Gastroesophageal sphincter (tissue), 4 donors: Measurements from ENCODE around the gene GPS1. TPM values are rescaled to one million over a fixed set of nuclear protein-coding genes. Genes with fewer than 3 reads are reported as not detected.

ENCODE experiments used
- ATAC-seq: fragments of 150-250 bp; one replicate; pipeline ENCODE4 v1.9.1; 2016; ENCODE audit warnings: mild to moderate bottlenecking, moderate library complexity
- H3K27ac ChIP-seq, 4 donors: fragments of 200-600 bp; sonication (generic) in 3 of 4; 1 replicate in 3 of 4; 2 replicates in 1 of 4; pipeline ENCODE4 v1.5.1; 2016 to 2019
- H3K27me3 ChIP-seq: fragments of 200-600 bp; sonication (generic); one replicate; pipeline ENCODE4 v1.5.1; 2019
- H3K36me3 ChIP-seq, 2 donors: fragments of 200-600 bp; sonication (generic); one replicate each; pipeline ENCODE4 v1.5.1; 2019; ENCODE audit warnings: control low read depth in 1 of 2
- H3K4me1 ChIP-seq, 3 donors: fragments of 200-600 bp; sonication (generic); 1 replicate in 2 of 3; 2 replicates in 1 of 3; pipeline ENCODE4 v1.5.1; 2016 to 2019; ENCODE audit warnings: control low read depth in 2 of 3
- H3K4me3 ChIP-seq, 2 donors: fragments of 200-600 bp; sonication (generic); one replicate each; pipeline ENCODE4 v1.5.1; 2019; ENCODE audit warnings: mild to moderate bottlenecking in 1 of 2, moderate library complexity in 1 of 2
- H3K9me3 ChIP-seq, 3 donors: fragments of 200-600 bp; sonication (generic); one replicate each; pipeline ENCODE4 v1.5.1; 2017 to 2019; ENCODE audit warnings: control low read depth in 2 of 3
- CTCF ChIP-seq, 4 experiments: fragments of 200-600 bp in 2 of 4; fragments of 450-650 bp in 2 of 4; sonication (generic) in 1 of 4; IDR thresholded peaks; one replicate each; pipeline ENCODE4 v1.5.1; 2017 to 2019; ENCODE audit warnings: antibody characterized with exemption in 4 of 4, mild to moderate bottlenecking in 2 of 4, moderate library complexity in 2 of 4
- EP300 ChIP-seq: sonication (generic); formaldehyde crosslinking; IDR thresholded peaks from one replicate; pipeline ENCODE4 v1.6.1; 2017; ENCODE audit warnings: antibody characterized with exemption, mild to moderate bottlenecking
- POLR2A ChIP-seq, 2 donors: fragments of 450-650 bp; IDR thresholded peaks; one replicate each; pipeline ENCODE4 v1.6.1; 2017; ENCODE audit warnings: antibody characterized with exemption in 2 of 2, mild to moderate bottlenecking in 2 of 2, moderate library complexity in 1 of 2
- POLR2AphosphoS5 ChIP-seq: sonication (generic); formaldehyde crosslinking; IDR thresholded peaks from one replicate; pipeline ENCODE4 v1.6.1; 2017; ENCODE audit warnings: antibody characterized with exemption
- whole genome bisulfite sequencing, 2 donors: methylation state at CpG; one replicate each; pipeline ENCODE4 v1.1.5; 2018; ENCODE audit warnings: low coverage in 1 of 2; 5-methylcytosine and 5-hydroxymethylcytosine counted together
- total RNA-seq, 4 donors: library from RNA; depleted of rRNA; stranded (reverse); fragments of >200 nt; gene quantifications; one replicate each; pipeline ENCODE4 v1.1.0, GENCODE V29; 2016

Gene GPS1
- total RNA-seq, 4 donors from 2014 or later, result 69.3 to 103 (median 77.2) TPM

GRCh38 chr17:82028966-82029365 is 22.7 kb upstream of the GPS1 start:
- no peak for TF ChIP-seq POLR2A (IDR thresholded peaks at IDR 0.05)
- TF ChIP-seq EP300, result no peak
- no peak for TF ChIP-seq POLR2AphosphoS5
- TF ChIP-seq CTCF (IDR thresholded peaks at IDR 0.05), result no peak
- Histone ChIP-seq H3K9me3 (no peaks in the 10 kb centered on the region), H3K4me3 (no peak overlapping the region), H3K27ac (no peak overlapping the region), H3K4me1 (peaks cover 0 to 36% (median 20%) of the 10 kb centered on the region in 3 donors), H3K27me3 (peaks cover 8% of the 10 kb centered on the region), H3K36me3 (peaks cover 0 to 35% of the 10 kb centered on the region in 2 donors)
- no peak for ATAC-seq
- WGBS, 2 donors, result 100% methylated on average over 1 of the region's 9 CpGs; no CpG with 5 or more reads in 1 of the 2 donors

- Histone ChIP-seq H3K4me3 (no peak overlapping the region), H3K36me3 (peaks cover 0 to 35% of the 10 kb centered on the region in 2 donors), H3K27me3 (peaks cover 8% of the 10 kb centered on the region), H3K9me3 (no peaks in the 10 kb centered on the region), H3K27ac (no peak overlapping the region), H3K4me1 (peaks cover 0 to 31% (median 16%) of the 10 kb centered on the region in 3 donors)
- 90% methylated on average over 2 of the region's 16 CpGs; no CpG with 5 or more reads in 1 of the 2 donors for WGBS, 2 donors
- TF ChIP-seq POLR2AphosphoS5 (no peak), POLR2A (IDR thresholded peaks at IDR 0.05) (no peak)
- ATAC-seq, result no peak
Measured at GRCh38 chr17:82029391-82029790, 22.3 kb upstream of the GPS1 start.

GRCh38 chr17:82029990-82030469 is 21.7 kb upstream of the GPS1 start:
- peaks cover 0 to 40% of the 10 kb centered on the region in 2 donors for H3K36me3 ChIP-seq
- H3K9me3 ChIP-seq, result no peaks in the 10 kb centered on the region
- peaks cover 8% of the 10 kb centered on the region for H3K27me3 ChIP-seq
- H3K4me3 ChIP-seq, result peak overlapping the region in 1 of 2 donors; percentile 56
- H3K4me1 ChIP-seq, result peaks cover 0 to 26% (median 16%) of the 10 kb centered on the region in 3 donors
- peak; percentile 1 for ATAC-seq
- TF ChIP-seq EP300 (no peak), POLR2A (IDR thresholded peaks at IDR 0.05) (no peak), CTCF (IDR thresholded peaks at IDR 0.05) (no peak), POLR2AphosphoS5 (no peak)
- H3K27ac ChIP-seq, result peak overlapping the region in 2 of 4 donors; percentile 58
- WGBS, 2 donors, result 67% methylated on average over 1 of the region's 31 CpGs; no CpG with 5 or more reads in 1 of the 2 donors

- no peak for TF ChIP-seq POLR2A (IDR thresholded peaks at IDR 0.05)
- TF ChIP-seq POLR2AphosphoS5, result no peak
- peak in 3 of 4 experiments; percentile 95 to 97 (median 97) for TF ChIP-seq CTCF (IDR thresholded peaks at IDR 0.05)
- Histone ChIP-seq H3K4me1 (peaks cover 0 to 31% (median 16%) of the 10 kb centered on the region in 3 donors), H3K27me3 (peaks cover 8% of the 10 kb centered on the region), H3K9me3 (no peaks in the 10 kb centered on the region), H3K36me3 (peaks cover 0 to 46% of the 10 kb centered on the region in 2 donors), H3K4me3 (peak overlapping the region; percentile 28 to 56), H3K27ac (peak overlapping the region in 3 of 4 donors; percentile 38 to 58 (median 58))
- 0% methylated on average over 4 of the region's 94 CpGs; no CpG with 5 or more reads in 1 of the 2 donors for WGBS, 2 donors
- ATAC-seq, result peak; percentile 84
Measured at GRCh38 chr17:82030470-82031302, 21.0 kb upstream of the GPS1 start.

GRCh38 chr17:82031303-82031884 is 20.3 kb upstream of the GPS1 start, which contains the start of gene RAC3:
RAC3 (plus strand) TSS chr17:82031678; CDS start chr17:82031762, 84 bp downstream.
- no CpG with 5 or more reads among the region's 96 CpGs for WGBS, 2 donors
- Histone ChIP-seq H3K4me1 (peaks cover 0 to 38% (median 20%) of the 10 kb centered on the region in 3 donors), H3K36me3 (peaks cover 0 to 48% of the 10 kb centered on the region in 2 donors), H3K4me3 (peak within 1 kb of the TSS; percentile 28 to 56), H3K27ac (peak within 1 kb of the TSS in 3 of 4 donors; percentile 38 to 58 (median 58)), H3K27me3 (peaks cover 8% of the 10 kb centered on the region), H3K9me3 (no peaks in the 10 kb centered on the region)
- no peak for TF ChIP-seq POLR2A (IDR thresholded peaks at IDR 0.05)
- no peak for TF ChIP-seq POLR2AphosphoS5
- TF ChIP-seq EP300, result no peak
- no peak for TF ChIP-seq CTCF (IDR thresholded peaks at IDR 0.05)
- ATAC-seq, result peak; percentile 5
